WERI-Rb-1 (cell line): ENCODE data around the gene JOSD1.

Source experiments
- DNase-seq: peaks from one replicate; pipeline ENCODE4 v3.0.0-alpha.2; 2020
- H3K27ac ChIP-seq: fragments of 250-450 bp; sonication (Bioruptor Pico); 2 replicates; pipeline ENCODE4 v1.5.1; 2020; ENCODE audit warnings: mild to moderate bottlenecking, moderate library complexity
- H3K27me3 ChIP-seq: fragments of 250-450 bp; sonication (Bioruptor Pico); 2 replicates; pipeline ENCODE4 v1.5.1; 2021; ENCODE audit warnings: mild to moderate bottlenecking, low read depth, moderate library complexity; ENCODE audit not compliant: insufficient read depth, severe bottlenecking
- H3K36me3 ChIP-seq: fragments of 250-450 bp; sonication (Bioruptor Pico); 2 replicates; pipeline ENCODE4 v1.5.1; 2020; ENCODE audit warnings: mild to moderate bottlenecking, moderate library complexity
- H3K4me3 ChIP-seq: 2 replicates; pipeline ENCODE4 v1.5.1; 2011; ENCODE audit warnings: low read depth, mild to moderate bottlenecking, control low read depth, low read length
- H3K9me3 ChIP-seq: fragments of 250-450 bp; sonication (Bioruptor Pico); 2 replicates; pipeline ENCODE4 v1.5.1; 2021; ENCODE audit warnings: mild to moderate bottlenecking, moderate library complexity; ENCODE audit not compliant: severe bottlenecking
- TF ChIP-seq, protein P1 (sequence below): IDR thresholded peaks from 2 replicates; pipeline ENCODE4 v1.5.1; 2011; ENCODE audit warnings: low read depth, mild to moderate bottlenecking, control low read depth, inconsistent platforms, low read length

The JOSD1 gene

DNA sequence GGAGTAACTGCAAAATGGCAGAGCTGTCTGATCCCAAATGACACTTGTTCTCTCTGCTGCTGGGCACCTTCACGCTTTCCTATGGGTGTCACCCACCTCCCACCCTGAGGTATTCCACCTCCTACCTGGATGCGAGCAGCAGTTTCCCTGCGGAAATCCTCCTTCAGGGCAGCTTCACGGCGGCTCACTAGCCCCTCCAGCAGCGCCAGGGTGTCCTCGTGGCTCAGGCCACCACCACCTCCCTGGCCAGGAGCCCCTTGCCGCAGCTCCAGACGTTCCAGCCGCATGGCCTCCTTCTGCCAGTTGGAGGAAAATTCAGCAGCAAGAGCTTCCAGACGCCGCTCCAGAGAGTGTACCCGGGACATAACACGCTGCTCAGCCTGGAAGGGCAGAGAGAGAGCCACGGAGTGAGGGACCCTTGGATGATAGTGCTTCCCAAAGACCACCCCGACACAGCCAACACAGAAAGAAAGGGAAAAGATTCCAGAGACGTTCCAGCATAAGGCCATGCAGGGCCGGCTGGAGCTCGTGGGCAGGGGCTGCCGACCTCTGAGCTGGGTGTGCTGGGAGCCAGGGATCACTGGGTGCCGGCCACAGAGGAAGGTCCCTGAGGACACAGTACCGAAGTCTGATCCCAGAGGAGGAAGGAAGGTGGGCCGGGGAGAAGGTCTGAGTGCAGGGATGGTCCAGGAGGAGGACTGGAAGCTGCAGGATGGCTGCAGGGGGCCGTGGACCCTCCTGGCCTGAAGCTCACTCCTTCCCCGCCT, 41.6 kb upstream of the JOSD1 start:
- H3K4me3 ChIP-seq, result no peak overlapping the region
- no peak overlapping the region for H3K27ac ChIP-seq
- TF ChIP-seq, protein P1, sequence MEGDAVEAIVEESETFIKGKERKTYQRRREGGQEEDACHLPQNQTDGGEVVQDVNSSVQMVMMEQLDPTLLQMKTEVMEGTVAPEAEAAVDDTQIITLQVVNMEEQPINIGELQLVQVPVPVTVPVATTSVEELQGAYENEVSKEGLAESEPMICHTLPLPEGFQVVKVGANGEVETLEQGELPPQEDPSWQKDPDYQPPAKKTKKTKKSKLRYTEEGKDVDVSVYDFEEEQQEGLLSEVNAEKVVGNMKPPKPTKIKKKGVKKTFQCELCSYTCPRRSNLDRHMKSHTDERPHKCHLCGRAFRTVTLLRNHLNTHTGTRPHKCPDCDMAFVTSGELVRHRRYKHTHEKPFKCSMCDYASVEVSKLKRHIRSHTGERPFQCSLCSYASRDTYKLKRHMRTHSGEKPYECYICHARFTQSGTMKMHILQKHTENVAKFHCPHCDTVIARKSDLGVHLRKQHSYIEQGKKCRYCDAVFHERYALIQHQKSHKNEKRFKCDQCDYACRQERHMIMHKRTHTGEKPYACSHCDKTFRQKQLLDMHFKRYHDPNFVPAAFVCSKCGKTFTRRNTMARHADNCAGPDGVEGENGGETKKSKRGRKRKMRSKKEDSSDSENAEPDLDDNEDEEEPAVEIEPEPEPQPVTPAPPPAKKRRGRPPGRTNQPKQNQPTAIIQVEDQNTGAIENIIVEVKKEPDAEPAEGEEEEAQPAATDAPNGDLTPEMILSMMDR, result no peak
- no peaks in the 10 kb centered on the region for H3K27me3 ChIP-seq
- H3K9me3 ChIP-seq, result no peaks in the 10 kb centered on the region
- no peak for DNase-seq
- peaks cover 96% of the 10 kb centered on the region for H3K36me3 ChIP-seq

DNA sequence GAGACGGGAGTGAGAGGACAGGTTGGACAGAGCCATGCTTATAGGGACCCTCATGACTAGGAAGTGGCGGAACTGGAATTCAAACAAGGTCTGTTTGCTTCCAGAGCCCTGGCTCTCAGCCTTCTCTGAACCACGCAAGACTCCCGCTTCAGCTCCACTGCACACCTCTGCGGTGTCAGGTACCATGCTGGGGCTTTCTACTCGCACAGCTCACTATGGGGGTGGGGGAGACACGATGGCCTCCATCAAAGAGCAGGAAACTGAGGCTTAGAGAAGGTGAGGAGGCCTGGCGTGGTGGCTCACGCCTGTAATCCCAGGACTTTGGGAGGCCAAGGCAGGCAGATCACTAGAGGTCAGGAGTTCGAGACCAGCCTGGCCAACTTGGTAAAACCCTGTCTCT, 40.8 kb upstream of the JOSD1 start:
- no peaks in the 10 kb centered on the region for H3K27me3 ChIP-seq
- H3K4me3 ChIP-seq, result no peak overlapping the region
- H3K36me3 ChIP-seq, result peaks cover 96% of the 10 kb centered on the region
- no peaks in the 10 kb centered on the region for H3K9me3 ChIP-seq
- DNase-seq, result no peak
- TF ChIP-seq, protein P1, result no peak
- H3K27ac ChIP-seq, result no peak overlapping the region

DNA sequence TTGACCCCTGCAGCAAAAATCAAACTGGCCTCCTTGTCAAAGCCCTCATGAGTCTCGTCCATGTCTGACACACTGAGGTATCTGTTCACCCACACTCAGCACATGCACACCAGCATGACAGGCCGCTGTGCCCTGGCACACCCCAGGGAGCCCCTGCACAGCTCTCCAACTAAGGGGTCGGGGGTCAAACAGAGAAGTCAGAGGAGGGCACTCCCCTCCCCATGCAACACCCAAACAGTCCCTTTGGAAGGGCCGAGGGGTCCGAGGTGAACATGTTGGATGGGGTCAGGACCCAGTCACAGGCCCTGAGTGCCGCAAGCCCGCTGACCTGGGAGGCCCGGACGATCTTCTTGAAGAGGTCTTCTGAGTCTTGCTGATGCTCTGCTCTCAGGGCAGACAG, 40.4 kb upstream of the JOSD1 start:
- TF ChIP-seq, protein P1, result no peak
- Histone ChIP-seq H3K27me3 (no peaks in the 10 kb centered on the region), H3K9me3 (no peaks in the 10 kb centered on the region), H3K27ac (no peak overlapping the region), H3K4me3 (no peak overlapping the region), H3K36me3 (peaks cover 96% of the 10 kb centered on the region)
- DNase-seq, result no peak

DNA sequence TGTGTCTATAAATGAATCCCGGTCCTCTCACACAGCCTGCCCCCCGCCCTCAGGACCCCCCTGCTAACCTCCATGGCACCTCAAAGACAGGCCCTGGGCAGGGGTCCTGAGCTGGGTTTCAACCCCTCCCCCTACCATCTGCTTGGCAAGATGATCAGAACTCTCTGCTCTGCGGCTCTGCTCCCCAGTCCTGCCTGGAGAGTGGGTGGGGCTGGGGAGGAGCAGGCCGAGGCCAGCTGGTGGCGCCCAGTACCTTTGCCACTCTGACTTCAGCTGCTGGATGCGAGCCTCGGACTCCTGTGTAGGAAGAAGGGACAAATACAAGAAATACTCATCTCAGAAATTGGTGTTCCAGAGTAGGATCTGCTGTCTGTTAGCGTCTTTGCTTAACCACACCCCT, 40.0 kb upstream of the JOSD1 start:
- TF ChIP-seq, protein P1, result peak; percentile 27; the same call in 1 of the 2 replicates
- Histone ChIP-seq H3K27me3 (no peaks in the 10 kb centered on the region), H3K4me3 (no peak overlapping the region), H3K9me3 (no peaks in the 10 kb centered on the region), H3K36me3 (peaks cover 96% of the 10 kb centered on the region), H3K27ac (no peak overlapping the region)
- DNase-seq, result no peak

DNA sequence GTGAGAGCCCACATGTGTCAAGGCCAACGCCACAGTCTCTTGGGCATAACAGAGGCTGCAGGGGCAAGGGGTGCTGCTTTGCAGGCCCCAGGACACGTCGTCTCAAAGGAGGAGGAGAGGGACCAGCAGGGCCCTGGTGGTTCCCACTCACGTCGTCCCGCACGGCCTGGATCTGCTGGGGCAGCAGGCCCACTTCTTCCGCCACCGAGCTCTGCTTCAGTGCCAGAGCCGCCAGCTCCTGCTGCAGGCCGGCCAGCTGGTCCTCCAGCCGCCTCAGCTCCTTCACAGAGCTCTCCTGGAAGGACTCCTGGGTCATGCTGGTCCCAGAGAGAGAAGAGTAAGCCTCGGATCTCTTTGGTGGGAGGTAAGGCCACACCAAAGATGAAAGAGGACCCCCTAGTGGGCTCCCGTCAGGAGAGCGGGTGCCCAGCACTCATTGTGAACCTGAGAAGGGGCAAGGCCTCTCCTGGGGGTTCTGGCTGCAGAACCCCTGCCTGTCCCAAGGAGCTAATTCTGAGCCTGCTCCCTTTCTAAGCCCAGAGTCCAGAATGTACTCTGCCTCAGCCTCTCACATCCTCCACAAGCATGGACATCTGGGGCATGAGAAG, 39.5 kb upstream of the JOSD1 start:
- DNase-seq, result no peak
- no peak overlapping the region for H3K4me3 ChIP-seq
- H3K27me3 ChIP-seq, result no peaks in the 10 kb centered on the region
- H3K9me3 ChIP-seq, result no peaks in the 10 kb centered on the region
- no peak overlapping the region for H3K27ac ChIP-seq
- peaks cover 96% of the 10 kb centered on the region for H3K36me3 ChIP-seq
- TF ChIP-seq, protein P1, result no peak
